GM23338 (cell line): Measurements from ENCODE around the gene NXPE3. TPM values are rescaled to one million over a fixed set of nuclear protein-coding genes. Genes with fewer than 3 reads are reported as not detected.

ENCODE experiments used
- ATAC-seq: fragments of 200-7000 bp; cut with Tn5 transposase; 3 replicates; pipeline ENCODE4 v1.9.1; 2020
- DNase-seq: peaks from one replicate; pipeline ENCODE4 v3.0.0-alpha.2; 2015; ENCODE audit warnings: low spot score
- H2AFZ ChIP-seq: fragments of 200-600 bp; sonication (generic); 2 replicates; pipeline ENCODE4 v1.8.0; 2016; ENCODE audit warnings: antibody characterized with exemption, mild to moderate bottlenecking, moderate library complexity
- H3F3A ChIP-seq: fragments of 200-600 bp; sonication (generic); replicated peaks from 2 replicates; pipeline ENCODE4 v1.8.0; 2017; ENCODE audit warnings: antibody characterized with exemption, mixed run types, low read depth
- H3K27ac ChIP-seq: fragments of 200-600 bp; sonication (generic); 2 replicates; pipeline ENCODE4 v1.6.1; 2016; ENCODE audit warnings: low read depth
- H3K27me3 ChIP-seq: fragments of 200-600 bp; sonication (generic); 2 replicates; pipeline ENCODE4 v1.8.0; 2016; ENCODE audit warnings: mild to moderate bottlenecking, mixed run types, moderate library complexity; ENCODE audit not compliant: insufficient read depth
- H3K36me3 ChIP-seq: fragments of 200-600 bp; sonication (generic); 2 replicates; pipeline ENCODE4 v1.8.0; 2016; ENCODE audit warnings: mild to moderate bottlenecking; ENCODE audit not compliant: insufficient read depth
- H3K4me1 ChIP-seq: fragments of 200-600 bp; sonication (generic); 2 replicates; pipeline ENCODE4 v1.8.0; 2016; ENCODE audit warnings: mild to moderate bottlenecking, moderate library complexity; ENCODE audit not compliant: insufficient read depth
- H3K4me2 ChIP-seq: fragments of 200-600 bp; sonication (generic); 2 replicates; pipeline ENCODE4 v1.7.1; 2017; ENCODE audit warnings: mixed run types
- H3K4me3 ChIP-seq: fragments of 200-600 bp; sonication (generic); 2 replicates; pipeline ENCODE4 v1.6.1; 2016; ENCODE audit warnings: mixed run types
- H3K79me2 ChIP-seq: fragments of 200-600 bp; sonication (generic); replicated peaks from 2 replicates; pipeline ENCODE4 v1.8.0; 2017; ENCODE audit warnings: mild to moderate bottlenecking; ENCODE audit not compliant: insufficient read depth
- H3K9me2 ChIP-seq: fragments of 200-600 bp; sonication (generic); 2 replicates; pipeline ENCODE4 v1.8.0; 2017; ENCODE audit not compliant: insufficient read depth
- H4K20me1 ChIP-seq: fragments of 200-600 bp; sonication (generic); replicated peaks from 2 replicates; pipeline ENCODE4 v1.8.0; 2017; ENCODE audit warnings: mild to moderate bottlenecking; ENCODE audit not compliant: insufficient read depth
- H3K27ac Mint-ChIP-seq: 2 replicates; pipeline ENCODE4 v1.8.0; 2020; ENCODE audit warnings: inconsistent platforms, mild to moderate bottlenecking, moderate library complexity, mixed read lengths
- H3K27me3 Mint-ChIP-seq: 3 replicates; pipeline ENCODE4 v1.8.0; 2022; ENCODE audit warnings: low read depth, mild to moderate bottlenecking, moderate library complexity, mixed read lengths, inconsistent platforms; ENCODE audit not compliant: insufficient read depth, poor library complexity
- H3K36me3 Mint-ChIP-seq: 3 replicates; pipeline ENCODE4 v1.8.0; 2021; ENCODE audit warnings: low read depth, mild to moderate bottlenecking, inconsistent platforms, moderate library complexity, mixed read lengths
- H3K4me1 Mint-ChIP-seq: 3 replicates; pipeline ENCODE4 v1.8.0; 2020; ENCODE audit warnings: mild to moderate bottlenecking, inconsistent platforms, mixed read lengths
- H3K4me3 Mint-ChIP-seq: 3 replicates; pipeline ENCODE4 v1.8.0; 2021; ENCODE audit warnings: moderate library complexity, mild to moderate bottlenecking, inconsistent platforms, mixed read lengths
- H3K9me3 Mint-ChIP-seq: 3 replicates; pipeline ENCODE4 v1.8.0; 2020; ENCODE audit warnings: moderate library complexity, mild to moderate bottlenecking, inconsistent platforms, mixed read lengths
- CREB1 ChIP-seq: fragments of 250-450 bp; sonication (Bioruptor Pico); IDR thresholded peaks from 2 replicates; pipeline ENCODE4 v1.5.0; 2020; ENCODE audit warnings: low read depth, mild to moderate bottlenecking, moderate library complexity
- CTCF ChIP-seq, 2 experiments: fragments of 200-600 bp in 1 of 2; sonication (generic) in 1 of 2; conservative IDR thresholded peaks; 2 replicates each; pipeline versions ENCODE4 v1.5.1 to v1.6.1; 2016 to 2017; ENCODE audit warnings: antibody characterized with exemption in 2 of 2, low read depth in 2 of 2, mild to moderate bottlenecking in 2 of 2, moderate library complexity in 1 of 2
- ETS1 ChIP-seq: IDR thresholded peaks from 2 replicates; pipeline ENCODE4 v1.6.1; 2016; ENCODE audit warnings: antibody characterized with exemption
- EZH2 ChIP-seq: fragments of 200-600 bp; sonication (generic); IDR thresholded peaks from one replicate; pipeline ENCODE4 v1.8.0; 2017; ENCODE audit warnings: antibody characterized with exemption, mild to moderate bottlenecking, low read depth; ENCODE audit not compliant: unreplicated experiment
- EZH2phosphoT487 ChIP-seq: fragments of 200-600 bp; sonication (generic); IDR thresholded peaks from one replicate; pipeline ENCODE4 v1.8.1; 2018; ENCODE audit warnings: antibody characterized with exemption; ENCODE audit not compliant: unreplicated experiment
- JUNB ChIP-seq: IDR thresholded peaks from one replicate; pipeline ENCODE4 v1.6.1; 2016; ENCODE audit warnings: antibody characterized with exemption; ENCODE audit not compliant: unreplicated experiment
- NANOG ChIP-seq: IDR thresholded peaks from 2 replicates; pipeline ENCODE4 v1.6.1; 2016; ENCODE audit warnings: antibody characterized with exemption, borderline replicate concordance
- POLR2AphosphoS5 ChIP-seq: IDR thresholded peaks from 2 replicates; pipeline ENCODE4 v1.6.1; 2016; ENCODE audit warnings: antibody characterized with exemption, low read depth
- REST ChIP-seq: IDR thresholded peaks from one replicate; pipeline ENCODE4 v1.6.1; 2018; ENCODE audit warnings: antibody characterized with exemption; ENCODE audit not compliant: unreplicated experiment
- STAT1 ChIP-seq: IDR thresholded peaks from one replicate; pipeline ENCODE4 v1.6.1; 2016; ENCODE audit warnings: antibody characterized with exemption; ENCODE audit not compliant: unreplicated experiment
- ZNF114 ChIP-seq: fragments of 250-450 bp; sonication (Bioruptor Pico); IDR thresholded peaks from 2 replicates; pipeline ENCODE4 v1.5.0; 2020; ENCODE audit warnings: mild to moderate bottlenecking, moderate library complexity
- ZNF331 ChIP-seq: fragments of 250-450 bp; sonication (Bioruptor Pico); IDR thresholded peaks from 2 replicates; pipeline ENCODE4 v1.5.0; 2020; ENCODE audit warnings: low read depth, mild to moderate bottlenecking, moderate library complexity
- ZNF462 ChIP-seq: fragments of 250-450 bp; sonication (Bioruptor Pico); IDR thresholded peaks from 2 replicates; pipeline ENCODE4 v1.5.0; 2020; ENCODE audit warnings: mild to moderate bottlenecking, moderate library complexity
- polyA plus RNA-seq: library from polyadenylated mRNA; unstranded; fragments of >200 nt; fragmentation: Nextera tagmentation; extraction: Ambion mirVana; gene quantifications from 2 replicates; pipeline ENCODE4 v1.2.1, GENCODE V29; 2016
- total RNA-seq: library from RNA; depleted of rRNA; stranded (reverse); fragments of >200 nt; shearing (Covaris generic); gene quantifications from 2 replicates; pipeline ENCODE4 v1.2.3, GENCODE V29; 2014

NXPE3 gene
- total and polyA plus RNA-seq, 2 experiments from 2014 or later: 13.3 to 20.8 TPM

GRCh38 chr3:101806491-101806890, 27.5 kb downstream of the NXPE3 start:
- Histone ChIP-seq H3K79me2 (no peaks in the 10 kb centered on the region), H3F3A (no peaks in the 10 kb centered on the region), H3K4me3 (no peak overlapping the region), H3K27me3 (no peaks in the 10 kb centered on the region), H2AFZ (no peak overlapping the region), H3K4me1 (no peaks in the 10 kb centered on the region), H3K36me3 (peaks cover 5% of the 10 kb centered on the region; the same call in 1 of the 2 replicates), H3K9me2 (no peaks in the 10 kb centered on the region), H3K27ac (no peak overlapping the region), H3K4me2 (no peak overlapping the region), H4K20me1 (no peaks in the 10 kb centered on the region; the same call in 1 of the 2 replicates)
- peaks cover 26% of the 10 kb centered on the region; the same call in 2 of the 3 replicates for H3K36me3 Mint-ChIP-seq
- no peak overlapping the region for H3K27ac Mint-ChIP-seq
- ATAC-seq (no peak), DNase-seq (no peak)
- no peaks in the 10 kb centered on the region for H3K9me3 Mint-ChIP-seq
- H3K4me1 Mint-ChIP-seq: peaks cover 8% of the 10 kb centered on the region; the same call in 1 of the 3 replicates
- TF ChIP-seq ZNF331 (CRISPR knock-in tag): no peak
- no peak for TF ChIP-seq ZNF462 (CRISPR knock-in tag)
- TF ChIP-seq POLR2AphosphoS5: no peak
- TF ChIP-seq NANOG: no peak
- TF ChIP-seq CREB1: no peak
- TF ChIP-seq EZH2phosphoT487: no peak
- no peak for TF ChIP-seq CTCF (conservative IDR thresholded peaks at IDR 0.05; ENCODE audit: low read depth in 2 of 2)
- no peak for TF ChIP-seq STAT1
- no peak for TF ChIP-seq ETS1
- no peak for TF ChIP-seq EZH2
- TF ChIP-seq ZNF114 (CRISPR knock-in tag): no peak
- TF ChIP-seq JUNB: no peak
- TF ChIP-seq REST: no peak
- no peaks in the 10 kb centered on the region for H3K27me3 Mint-ChIP-seq
- no peak overlapping the region for H3K4me3 Mint-ChIP-seq
